K562 (cell line): ENCODE results near the gene ACACB.

Source experiments
- PTBP1 ChIP-seq: fragments of 200-400 bp; formaldehyde crosslinking; IDR thresholded peaks from 2 replicates; pipeline ENCODE4 v1.6.1; 2017; ENCODE audit warnings: low read depth, low read length
- TF ChIP-seq, protein P1 (sequence below), 3 experiments: IDR thresholded peaks in 2 of 3; conservative IDR thresholded peaks in 1 of 3; 2 replicates each; pipeline ENCODE4 v1.5.1; 2011 to 2012; ENCODE audit warnings: low read length in 3 of 3, mild to moderate bottlenecking in 3 of 3, control low read depth in 2 of 3, improper control_type of control experiment in 1 of 3, inconsistent platforms in 1 of 3, low read depth in 1 of 3, mixed read lengths in 1 of 3, moderate library complexity in 1 of 3; ENCODE audit not compliant: insufficient read depth in 2 of 3

GRCh38 chr12:109100741-109101140, 15.6 kb upstream of the ACACB start:
- TF ChIP-seq, protein P1, sequence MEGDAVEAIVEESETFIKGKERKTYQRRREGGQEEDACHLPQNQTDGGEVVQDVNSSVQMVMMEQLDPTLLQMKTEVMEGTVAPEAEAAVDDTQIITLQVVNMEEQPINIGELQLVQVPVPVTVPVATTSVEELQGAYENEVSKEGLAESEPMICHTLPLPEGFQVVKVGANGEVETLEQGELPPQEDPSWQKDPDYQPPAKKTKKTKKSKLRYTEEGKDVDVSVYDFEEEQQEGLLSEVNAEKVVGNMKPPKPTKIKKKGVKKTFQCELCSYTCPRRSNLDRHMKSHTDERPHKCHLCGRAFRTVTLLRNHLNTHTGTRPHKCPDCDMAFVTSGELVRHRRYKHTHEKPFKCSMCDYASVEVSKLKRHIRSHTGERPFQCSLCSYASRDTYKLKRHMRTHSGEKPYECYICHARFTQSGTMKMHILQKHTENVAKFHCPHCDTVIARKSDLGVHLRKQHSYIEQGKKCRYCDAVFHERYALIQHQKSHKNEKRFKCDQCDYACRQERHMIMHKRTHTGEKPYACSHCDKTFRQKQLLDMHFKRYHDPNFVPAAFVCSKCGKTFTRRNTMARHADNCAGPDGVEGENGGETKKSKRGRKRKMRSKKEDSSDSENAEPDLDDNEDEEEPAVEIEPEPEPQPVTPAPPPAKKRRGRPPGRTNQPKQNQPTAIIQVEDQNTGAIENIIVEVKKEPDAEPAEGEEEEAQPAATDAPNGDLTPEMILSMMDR (IDR thresholded peaks at IDR 0.05 in 2 of 3, conservative IDR thresholded peaks at IDR 0.05 in 1 of 3; ENCODE audit: insufficient read depth in 2 of 3, low read depth in 1 of 3, low read length in 3 of 3) = no peak
- no peak for TF ChIP-seq PTBP1
